ENCODE measurements around the gene CNTNAP2. TPM values are rescaled to one million over a fixed set of nuclear protein-coding genes. Genes with fewer than 3 reads are reported as not detected.

CNTNAP2 gene
- total and polyA plus RNA-seq, 9 of the 15 experiments (the other 6 are each of a cell fraction or from before 2014, with no cell fraction given), result 0.04 to 0.62 (median 0.09) TPM; not detected in 4

- peaks cover 2% of the 10 kb centered on the region; the same call in 1 of the 2 replicates for H3K9me3 ChIP-seq (replicated peaks; ENCODE audit: control insufficient read depth, insufficient read depth, low read depth, low read length)
- ChIA-PET POLR2A (no interaction called here), CTCF (ENCODE audit: low intra/inter-chr PET ratio) (no interaction called here)
- H3K79me2 ChIP-seq (ENCODE audit: control insufficient read depth, insufficient read depth, low read length), result no peaks in the 10 kb centered on the region
- no peak overlapping the region for H3K9ac ChIP-seq (ENCODE audit: insufficient read depth in 1 of 2, low read depth in 2 of 2, low read length in 2 of 2)
- ATAC-seq (no peak), DNase-seq (ENCODE audit: extremely low read depth in 1 of 4, low spot score in 3 of 4) (no peak), FAIRE-seq (no peak)
- WGBS (ENCODE audit: insufficient coverage, low coverage, missing lambda C conversion rate), result 4% methylated on average over 1 of the region's 1 CpG
- no peaks in the 10 kb centered on the region for H3K9me1 ChIP-seq (ENCODE audit: control insufficient read depth, insufficient read depth, low read length)
- no peaks in the 10 kb centered on the region for H3K4me1 ChIP-seq (replicated peaks in 1 of 2; ENCODE audit: control insufficient read depth in 2 of 2, insufficient read depth in 2 of 2, low read length in 2 of 2)
- TF ChIP-seq ZFP1 (CRISPR knock-in tag; IDR thresholded peaks at IDR 0.05), result no peak
- no peak for TF ChIP-seq E2F3 (CRISPR knock-in tag; IDR thresholded peaks at IDR 0.05)
- TF ChIP-seq PTBP1 (IDR thresholded peaks at IDR 0.05; ENCODE audit: low read depth, low read length), result no peak
- no peak for TF ChIP-seq THAP12 (CRISPR knock-in tag; IDR thresholded peaks at IDR 0.05)
- no peak for TF ChIP-seq CBFA2T3 (IDR thresholded peaks at IDR 0.05)
- no peak for TF ChIP-seq ZNF431 (CRISPR knock-in tag; IDR thresholded peaks at IDR 0.05)
- no peak for TF ChIP-seq NR2C1 (IDR thresholded peaks at IDR 0.05)
- no peak for TF ChIP-seq NR2C1 (tag; IDR thresholded peaks at IDR 0.05)
- no peak for TF ChIP-seq HNRNPH1 (optimal IDR thresholded peaks at IDR 0.05; ENCODE audit: low read depth, low read length)
- no peak for TF ChIP-seq HDGF (IDR thresholded peaks at IDR 0.05)
- no peak for TF ChIP-seq SMARCA4 (IDR thresholded peaks at IDR 0.05)
- TF ChIP-seq NONO (IDR thresholded peaks at IDR 0.05; ENCODE audit: low read depth in 2 of 2, low read length in 1 of 2), result no peak
- no peak for TF ChIP-seq HNRNPK (IDR thresholded peaks at IDR 0.05; ENCODE audit: low read depth, low read length, poor library complexity, severe bottlenecking)
- no peak overlapping the region for H3K4me3 ChIP-seq
- no TSS peak for BruUV-seq (replicated peaks)
- no peak overlapping the region for H3K4me2 ChIP-seq (ENCODE audit: insufficient read depth, low read length)
- in situ Hi-C loops (cut with MboI) (no loop called here), intact Hi-C loops (cut with micrococcal nuclease) (no loop called here)
- H3K27ac ChIP-seq (ENCODE audit: extremely low read depth, low read depth, low read length), result no peak overlapping the region
- no peak overlapping the region for H2AFZ ChIP-seq (ENCODE audit: low read depth, low read length)
- H3K36me3 ChIP-seq (ENCODE audit: control insufficient read depth, insufficient read depth, low read length), result no peaks in the 10 kb centered on the region
- peaks cover 0 to 22% of the 10 kb centered on the region in 2 experiments; a peak in 2 of 5 replicates for H3K27me3 ChIP-seq (ENCODE audit: control insufficient read depth in 2 of 2, insufficient read depth in 2 of 2, low read length in 2 of 2)
- no peaks in the 10 kb centered on the region for H4K20me1 ChIP-seq (replicated peaks; ENCODE audit: control insufficient read depth, insufficient read depth, low read length)
Observed at GRCh38 chr7:148327379-148327778, 2210.8 kb downstream of the CNTNAP2 start.
